ENCODE measurements around the gene RNF17. TPM values are rescaled to one million over a fixed set of nuclear protein-coding genes. Genes with fewer than 3 reads are reported as not detected.
"Not testable (repeated sequence)": the region's sequence is repeated elsewhere in the genome, so short reads cannot be mapped to it uniquely, and the experiment has no call there.

RNF17 gene
- polyA plus RNA-seq, 1 experiment = not detected

GRCh38 chr13:24834902-24835510, 71.0 kb downstream of the RNF17 start:
- CTCF ChIA-PET = interaction anchor here (2.1 kb wide), 1 partner anchor 11 kb away, joined by 8 read pairs; no protein-coding TSS in a partner anchor
- H3K27me3 ChIP-seq (ENCODE audit: control insufficient read depth, insufficient read depth, low read length) = no peaks in the 10 kb centered on the region
- H3K36me3 ChIP-seq (ENCODE audit: control insufficient read depth, insufficient read depth, low read length) = no peaks in the 10 kb centered on the region
- H3K4me3 ChIP-seq (ENCODE audit: low read depth, low read length) = no peak overlapping the region
- no peak for DNase-seq (ENCODE audit: low read depth)
- no peak for TF ChIP-seq CTCF (IDR thresholded peaks at IDR 0.05; ENCODE audit: insufficient read depth, low read depth, low read length)
- POLR2A ChIA-PET = no interaction called here

GRCh38 chr13:24837528-24837927, 73.6 kb downstream of the RNF17 start:
- H3K4me3 ChIP-seq (ENCODE audit: low read depth, low read length); H3K36me3 ChIP-seq (ENCODE audit: control insufficient read depth, insufficient read depth, low read length); H3K27me3 ChIP-seq (ENCODE audit: control insufficient read depth, insufficient read depth, low read length); CTCF ChIA-PET; POLR2A ChIA-PET; DNase-seq (ENCODE audit: low read depth): not testable (repeated sequence)

- Histone ChIP-seq H3K4me3 (ENCODE audit: low read depth, low read length) (no peak overlapping the region), H3K27me3 (ENCODE audit: control insufficient read depth, insufficient read depth, low read length) (no peaks in the 10 kb centered on the region), H3K36me3 (ENCODE audit: control insufficient read depth, insufficient read depth, low read length) (no peaks in the 10 kb centered on the region)
- TF ChIP-seq CTCF (IDR thresholded peaks at IDR 0.05; ENCODE audit: insufficient read depth, low read depth, low read length) = no peak
- POLR2A ChIA-PET = interaction anchor here (0.7 kb wide), 1 partner anchor 1521 kb away, joined by 4 read pairs; no protein-coding TSS in a partner anchor
- no peak for DNase-seq (ENCODE audit: low read depth)
- CTCF ChIA-PET = no interaction called here
Observed at GRCh38 chr13:24842549-24843274, 78.7 kb downstream of the RNF17 start.

- TF ChIP-seq CTCF (IDR thresholded peaks at IDR 0.05; ENCODE audit: insufficient read depth, low read depth, low read length) = no peak
- Histone ChIP-seq H3K27me3 (ENCODE audit: control insufficient read depth, insufficient read depth, low read length) (no peaks in the 10 kb centered on the region), H3K36me3 (ENCODE audit: control insufficient read depth, insufficient read depth, low read length) (no peaks in the 10 kb centered on the region), H3K4me3 (ENCODE audit: low read depth, low read length) (no peak overlapping the region)
- DNase-seq (ENCODE audit: low read depth) = peak; percentile 5
- POLR2A ChIA-PET = no interaction called here
- CTCF ChIA-PET = no interaction called here
Observed at GRCh38 chr13:24851546-24851945, 87.6 kb downstream of the RNF17 start.

GRCh38 chr13:24854311-24854710, 90.3 kb downstream of the RNF17 start:
- CTCF ChIA-PET = no interaction called here
- Histone ChIP-seq H3K4me3 (ENCODE audit: low read depth, low read length) (no peak overlapping the region), H3K27me3 (ENCODE audit: control insufficient read depth, insufficient read depth, low read length) (no peaks in the 10 kb centered on the region), H3K36me3 (ENCODE audit: control insufficient read depth, insufficient read depth, low read length) (no peaks in the 10 kb centered on the region)
- no peak for TF ChIP-seq CTCF (IDR thresholded peaks at IDR 0.05; ENCODE audit: insufficient read depth, low read depth, low read length)
- POLR2A ChIA-PET = no interaction called here
- DNase-seq (ENCODE audit: low read depth) = no peak
